Activated T-helper 2 cell treated with anti-CD3 and anti-CD28 coated beads, Interferon-gamma antibody, Interleukin-2, Interleukin-4, amounts not matched to agents 10 μg/mL and 5 μg/mL and 100 μg/mL, durations not matched to agents 14 hours and 24 hours and 36 hours (primary cell): ENCODE data around the gene GLS. TPM values are rescaled to one million over a fixed set of nuclear protein-coding genes. Genes with fewer than 3 reads are reported as not detected.
A peak's percentile ranks its signal among the peaks of the same experiment; 100 is the strongest.

ENCODE experiments used
- DNase-seq: peaks from one replicate; pipeline ENCODE4 v3.0.0; 2021; ENCODE audit warnings: low spot score
- H3K27ac Mint-ChIP-seq: one replicate; pipeline ENCODE4 v1.8.0; 2021; ENCODE audit warnings: mixed read lengths
- H3K27me3 Mint-ChIP-seq: one replicate; pipeline ENCODE4 v1.8.0; 2021; ENCODE audit warnings: low read depth, mixed read lengths
- H3K36me3 Mint-ChIP-seq: one replicate; pipeline ENCODE4 v1.8.0; 2021; ENCODE audit warnings: low read depth, mixed read lengths
- H3K4me1 Mint-ChIP-seq: one replicate; pipeline ENCODE4 v1.8.0; 2021; ENCODE audit warnings: low read depth, mixed read lengths
- H3K4me3 Mint-ChIP-seq: one replicate; pipeline ENCODE4 v1.8.0; 2021; ENCODE audit warnings: low read depth, mild to moderate bottlenecking, moderate library complexity, mixed read lengths
- H3K9me3 Mint-ChIP-seq: one replicate; pipeline ENCODE4 v1.8.0; 2021; ENCODE audit warnings: mixed read lengths
- intact Hi-C: fragments of 100-400 bp; cut with micrococcal nuclease; formaldehyde crosslinking; loops from one replicate; pipeline ENCODE4 v1.15.1; 2023
- total RNA-seq: library from RNA; stranded (reverse); gene quantifications from 2 replicates; pipeline ENCODE4 v1.2.3, GENCODE V29; 2022

Gene GLS
- total RNA-seq, 1 donor from 2014 or later: 195 TPM

- Mint-ChIP-seq H3K27ac (no peak overlapping the region), H3K4me3 (no peak overlapping the region), H3K4me1 (peaks cover 19% of the 10 kb centered on the region), H3K9me3 (no peaks in the 10 kb centered on the region), H3K27me3 (no peaks in the 10 kb centered on the region), H3K36me3 (peaks cover 68% of the 10 kb centered on the region)
- intact Hi-C loops: no loop called here
- DNase-seq: no peak
These were observed 24.1 kb downstream of the GLS start for GRCh38 chr2:190904640-190905261.

GRCh38 chr2:190908532-190908931 is 27.9 kb downstream of the GLS start:
- no peaks in the 10 kb centered on the region for H3K9me3 Mint-ChIP-seq
- peaks cover 71% of the 10 kb centered on the region for H3K36me3 Mint-ChIP-seq
- no peak for DNase-seq
- no peak overlapping the region for H3K4me3 Mint-ChIP-seq
- H3K27ac Mint-ChIP-seq: peak overlapping the region; percentile 17
- peaks cover 39% of the 10 kb centered on the region for H3K4me1 Mint-ChIP-seq
- H3K27me3 Mint-ChIP-seq: no peaks in the 10 kb centered on the region
- intact Hi-C loops: no loop called here

GRCh38 chr2:190909680-190910079 is 29.1 kb downstream of the GLS start:
- H3K27ac Mint-ChIP-seq: peak overlapping the region; percentile 7
- H3K9me3 Mint-ChIP-seq: no peaks in the 10 kb centered on the region
- peaks cover 65% of the 10 kb centered on the region for H3K36me3 Mint-ChIP-seq
- H3K4me3 Mint-ChIP-seq: no peak overlapping the region
- intact Hi-C loops: loop anchor here (2.0 to 5.0 kb wide), 4 partner anchors 38 to 191 kb away; no protein-coding TSS in a partner anchor
- DNase-seq: no peak
- peaks cover 33% of the 10 kb centered on the region for H3K4me1 Mint-ChIP-seq
- no peaks in the 10 kb centered on the region for H3K27me3 Mint-ChIP-seq

- no peak for DNase-seq
- intact Hi-C loops: loop anchor here (1.0 to 5.0 kb wide), 5 partner anchors 7 to 192 kb away; no protein-coding TSS in a partner anchor
- Mint-ChIP-seq H3K27ac (no peak overlapping the region), H3K4me1 (peaks cover 32% of the 10 kb centered on the region), H3K9me3 (no peaks in the 10 kb centered on the region), H3K27me3 (no peaks in the 10 kb centered on the region), H3K36me3 (peaks cover 61% of the 10 kb centered on the region), H3K4me3 (no peak overlapping the region)
These were observed 29.9 kb downstream of the GLS start for GRCh38 chr2:190910341-190911136.

GRCh38 chr2:190911813-190912212 is 31.2 kb downstream of the GLS start:
- H3K27ac Mint-ChIP-seq: peak overlapping the region; percentile 53
- no peak overlapping the region for H3K4me3 Mint-ChIP-seq
- no peak for DNase-seq
- H3K27me3 Mint-ChIP-seq: no peaks in the 10 kb centered on the region
- H3K36me3 Mint-ChIP-seq: peaks cover 66% of the 10 kb centered on the region
- no peaks in the 10 kb centered on the region for H3K9me3 Mint-ChIP-seq
- intact Hi-C loops: loop anchor here (1.0 to 5.0 kb wide), 7 partner anchors 9 to 193 kb away; no protein-coding TSS in a partner anchor
- H3K4me1 Mint-ChIP-seq: peaks cover 42% of the 10 kb centered on the region

GRCh38 chr2:190912726-190913125 is 32.1 kb downstream of the GLS start:
- Mint-ChIP-seq H3K9me3 (no peaks in the 10 kb centered on the region), H3K27ac (no peak overlapping the region), H3K4me3 (no peak overlapping the region), H3K27me3 (no peaks in the 10 kb centered on the region), H3K4me1 (peaks cover 47% of the 10 kb centered on the region), H3K36me3 (peaks cover 68% of the 10 kb centered on the region)
- no peak for DNase-seq
- intact Hi-C loops: loop anchor here (1.0 to 5.0 kb wide), 4 partner anchors 30 to 188 kb away; no protein-coding TSS in a partner anchor

- Mint-ChIP-seq H3K36me3 (peaks cover 70% of the 10 kb centered on the region), H3K27me3 (no peaks in the 10 kb centered on the region), H3K4me1 (peaks cover 48% of the 10 kb centered on the region), H3K4me3 (no peak overlapping the region), H3K9me3 (no peaks in the 10 kb centered on the region), H3K27ac (no peak overlapping the region)
- intact Hi-C loops: loop anchor here (5.0 kb wide), 2 partner anchors 34 to 109 kb away; no protein-coding TSS in a partner anchor
- DNase-seq: no peak
These were observed 33.1 kb downstream of the GLS start for GRCh38 chr2:190913725-190914124.

GRCh38 chr2:190916829-190917228 is 36.2 kb downstream of the GLS start:
- Mint-ChIP-seq H3K9me3 (no peaks in the 10 kb centered on the region), H3K36me3 (peaks cover 66% of the 10 kb centered on the region), H3K4me3 (no peak overlapping the region), H3K27ac (no peak overlapping the region), H3K4me1 (peaks cover 42% of the 10 kb centered on the region), H3K27me3 (no peaks in the 10 kb centered on the region)
- no peak for DNase-seq
- intact Hi-C loops: no loop called here

- H3K9me3 Mint-ChIP-seq: no peaks in the 10 kb centered on the region
- no peak overlapping the region for H3K4me3 Mint-ChIP-seq
- peaks cover 34% of the 10 kb centered on the region for H3K4me1 Mint-ChIP-seq
- no peak overlapping the region for H3K27ac Mint-ChIP-seq
- H3K36me3 Mint-ChIP-seq: peaks cover 75% of the 10 kb centered on the region
- intact Hi-C loops: no loop called here
- no peaks in the 10 kb centered on the region for H3K27me3 Mint-ChIP-seq
- no peak for DNase-seq
These were observed 39.5 kb downstream of the GLS start for GRCh38 chr2:190920085-190920484.

GRCh38 chr2:190922376-190922775 is 41.8 kb downstream of the GLS start:
- H3K27ac Mint-ChIP-seq: no peak overlapping the region
- H3K27me3 Mint-ChIP-seq: no peaks in the 10 kb centered on the region
- intact Hi-C loops: no loop called here
- H3K9me3 Mint-ChIP-seq: no peaks in the 10 kb centered on the region
- no peak overlapping the region for H3K4me3 Mint-ChIP-seq
- H3K4me1 Mint-ChIP-seq: peaks cover 19% of the 10 kb centered on the region
- peaks cover 75% of the 10 kb centered on the region for H3K36me3 Mint-ChIP-seq
- DNase-seq: no peak

- no peak overlapping the region for H3K4me3 Mint-ChIP-seq
- H3K4me1 Mint-ChIP-seq: peaks cover 9% of the 10 kb centered on the region
- DNase-seq: no peak
- H3K36me3 Mint-ChIP-seq: peaks cover 77% of the 10 kb centered on the region
- H3K27me3 Mint-ChIP-seq: no peaks in the 10 kb centered on the region
- H3K27ac Mint-ChIP-seq: no peak overlapping the region
- intact Hi-C loops: no loop called here
- H3K9me3 Mint-ChIP-seq: no peaks in the 10 kb centered on the region
These were observed 46.7 kb downstream of the GLS start for GRCh38 chr2:190927301-190927700.

GRCh38 chr2:190929919-190930318 is 49.3 kb downstream of the GLS start:
- Mint-ChIP-seq H3K36me3 (peaks cover 66% of the 10 kb centered on the region), H3K4me1 (peaks cover 10% of the 10 kb centered on the region), H3K9me3 (no peaks in the 10 kb centered on the region), H3K4me3 (no peak overlapping the region), H3K27ac (no peak overlapping the region), H3K27me3 (no peaks in the 10 kb centered on the region)
- no peak for DNase-seq
- intact Hi-C loops: no loop called here

GRCh38 chr2:190930411-190930810 is 49.8 kb downstream of the GLS start:
- H3K27me3 Mint-ChIP-seq: no peaks in the 10 kb centered on the region
- peaks cover 10% of the 10 kb centered on the region for H3K4me1 Mint-ChIP-seq
- no peak for DNase-seq
- no peaks in the 10 kb centered on the region for H3K9me3 Mint-ChIP-seq
- no peak overlapping the region for H3K27ac Mint-ChIP-seq
- H3K4me3 Mint-ChIP-seq: no peak overlapping the region
- peaks cover 63% of the 10 kb centered on the region for H3K36me3 Mint-ChIP-seq
- intact Hi-C loops: no loop called here
